BLaER1 treated with 17β-estradiol and CSF1 and Interleukin-3, amounts not matched to agents 10 nM and 100 nM (cell line): ENCODE results near the gene CHL1.
A peak's percentile ranks its signal among the peaks of the same experiment; 100 is the strongest.

ENCODE experiments used
- H3K27ac ChIP-seq, 11 experiments: shearing (Covaris generic); formaldehyde crosslinking; 2 replicates each; pipeline ENCODE4 v1.8.1; 2022
- H3K27me3 ChIP-seq, 11 experiments: shearing (Covaris generic); formaldehyde crosslinking; 2 replicates each; pipeline ENCODE4 v1.8.1; 2022
- H3K36me3 ChIP-seq, 11 experiments: shearing (Covaris generic); formaldehyde crosslinking; 2 replicates each; pipeline ENCODE4 v1.8.1; 2022
- H3K4me1 ChIP-seq, 10 experiments: shearing (Covaris generic); formaldehyde crosslinking; 2 replicates each; pipeline ENCODE4 v1.8.1; 2022
- H3K4me2 ChIP-seq, 11 experiments: shearing (Covaris generic); formaldehyde crosslinking; 2 replicates each; pipeline ENCODE4 v1.8.1; 2022
- H3K4me3 ChIP-seq, 10 experiments: shearing (Covaris generic); formaldehyde crosslinking; 2 replicates each; pipeline ENCODE4 v1.8.1; 2022
- H3K9ac ChIP-seq, 11 experiments: shearing (Covaris generic); formaldehyde crosslinking; 2 replicates each; pipeline ENCODE4 v1.8.1; 2022
- H3K9me3 ChIP-seq, 11 experiments: shearing (Covaris generic); formaldehyde crosslinking; replicated peaks in 1 of 11; 2 replicates each; pipeline ENCODE4 v1.8.1; 2022
- H4K20me1 ChIP-seq, 11 experiments: shearing (Covaris generic); formaldehyde crosslinking; 2 replicates each; pipeline ENCODE4 v1.8.1; 2022
- Cebpa-rat ChIP-seq, 11 experiments: shearing (Covaris generic); IDR thresholded peaks; 2 replicates each; pipeline ENCODE4 v1.8.1; 2022

Gene CHL1

DNA sequence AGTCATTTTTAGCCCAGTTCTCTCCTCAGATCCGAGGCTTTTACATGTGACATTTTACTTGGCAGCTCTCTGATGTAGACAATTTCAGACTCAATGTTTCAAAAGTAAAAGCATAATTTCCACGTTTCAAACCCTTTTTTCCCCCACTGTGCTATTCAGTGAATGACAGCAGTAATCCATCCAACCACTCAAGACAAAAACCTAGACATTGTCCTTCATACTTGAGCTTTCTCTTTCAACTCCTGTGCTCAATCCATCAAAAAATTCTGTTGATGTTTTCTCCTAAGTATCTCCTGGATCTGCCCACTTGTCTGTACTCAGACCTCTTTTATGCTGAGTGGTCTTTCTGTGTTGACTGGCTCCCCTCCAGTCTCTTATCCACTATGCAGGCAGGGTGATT lies 214.7 kb downstream of the CHL1 start:
- Histone ChIP-seq H3K9ac (no peak overlapping the region), H3K9me3 (no peaks in the 10 kb centered on the region), H3K36me3 (no peaks in the 10 kb centered on the region), H3K27ac (no peak overlapping the region), H4K20me1 (no peaks in the 10 kb centered on the region), H3K27me3 (no peaks in the 10 kb centered on the region), H3K4me2 (no peak overlapping the region), H3K4me1 (no peaks in the 10 kb centered on the region), H3K4me3 (no peak overlapping the region)
- no peak for TF ChIP-seq Cebpa-rat (IDR thresholded peaks at IDR 0.05)

GRCh38 chr3:414063-414462 lies 217.5 kb downstream of the CHL1 start:
- no peaks in the 10 kb centered on the region for H3K27me3 ChIP-seq
- no peak overlapping the region for H3K4me2 ChIP-seq
- H3K4me1 ChIP-seq: no peaks in the 10 kb centered on the region
- no peaks in the 10 kb centered on the region for H3K9me3 ChIP-seq
- no peaks in the 10 kb centered on the region for H4K20me1 ChIP-seq
- no peak for TF ChIP-seq Cebpa-rat (IDR thresholded peaks at IDR 0.05)
- no peak overlapping the region for H3K27ac ChIP-seq
- H3K36me3 ChIP-seq: no peaks in the 10 kb centered on the region
- no peak overlapping the region for H3K4me3 ChIP-seq
- H3K9ac ChIP-seq: no peak overlapping the region

DNA sequence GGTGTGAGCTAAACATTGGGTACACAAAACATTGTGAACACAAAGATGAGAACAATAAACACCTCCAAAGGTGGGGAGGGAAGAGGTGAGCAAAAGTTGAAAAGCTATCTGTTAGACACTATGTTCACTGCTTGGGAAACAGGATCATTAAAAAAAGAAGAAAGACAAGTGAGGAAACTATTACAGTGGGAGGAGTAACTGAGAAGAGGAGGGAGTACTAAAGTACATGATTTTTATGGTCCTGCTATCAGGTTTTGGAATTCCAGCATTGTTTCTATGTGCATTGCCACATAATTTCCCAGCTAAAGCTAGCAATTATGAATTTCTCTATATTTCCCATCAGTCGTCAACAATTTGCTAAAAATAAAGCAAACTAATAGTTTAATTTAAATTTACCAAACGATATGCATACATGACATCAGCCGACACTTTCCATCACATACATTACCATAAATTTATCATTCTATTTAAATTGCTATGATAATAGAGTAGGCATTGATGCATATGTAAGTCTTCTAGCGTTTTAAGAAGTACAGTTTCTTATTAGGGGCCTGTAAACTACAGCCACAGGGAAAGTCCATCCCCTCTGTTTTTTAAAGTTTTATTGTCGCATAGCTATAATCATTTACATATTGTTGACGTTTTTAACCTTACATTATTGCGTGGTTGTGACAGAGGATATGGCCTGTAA lies 221.8 kb downstream of the CHL1 start:
- H3K27me3 ChIP-seq: no peaks in the 10 kb centered on the region
- no peak for TF ChIP-seq Cebpa-rat (IDR thresholded peaks at IDR 0.05)
- H4K20me1 ChIP-seq: no peaks in the 10 kb centered on the region
- H3K36me3 ChIP-seq: no peaks in the 10 kb centered on the region
- no peaks in the 10 kb centered on the region for H3K9me3 ChIP-seq
- H3K9ac ChIP-seq: no peak overlapping the region
- H3K27ac ChIP-seq: no peak overlapping the region
- H3K4me3 ChIP-seq: no peak overlapping the region
- H3K4me2 ChIP-seq: no peak overlapping the region
- H3K4me1 ChIP-seq: peaks cover 0 to 10% (median 0%) of the 10 kb centered on the region in 10 experiments; a peak in 2 of 20 replicates

DNA sequence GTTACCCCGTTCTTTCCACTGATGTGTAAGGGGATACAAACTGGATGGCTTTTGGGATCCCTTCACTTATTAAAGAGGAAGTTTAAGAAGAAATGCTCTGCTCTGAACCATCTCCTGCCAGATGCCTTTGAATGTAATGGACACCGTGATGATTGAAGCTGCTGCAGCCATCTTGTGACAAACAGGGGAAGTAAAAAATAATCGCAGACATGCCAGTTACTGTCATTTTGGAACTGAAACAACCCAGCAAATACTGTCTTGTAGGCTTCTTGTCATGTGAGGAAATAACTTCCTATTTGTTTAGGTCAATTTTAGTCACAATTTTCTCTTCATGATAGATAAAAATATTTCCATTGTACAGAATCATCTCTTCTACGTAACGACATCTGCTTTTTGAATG lies 224.0 kb downstream of the CHL1 start:
- no peak overlapping the region for H3K9ac ChIP-seq
- TF ChIP-seq Cebpa-rat (IDR thresholded peaks at IDR 0.05): no peak
- H3K4me1 ChIP-seq: peaks cover 0 to 10% (median 0%) of the 10 kb centered on the region in 10 experiments; a peak in 2 of 20 replicates
- H3K36me3 ChIP-seq: no peaks in the 10 kb centered on the region
- H3K4me2 ChIP-seq: peak overlapping the region in 2 of 11 experiments; percentile 16 to 30; a peak in 2 of 22 replicates
- no peaks in the 10 kb centered on the region for H4K20me1 ChIP-seq
- H3K27ac ChIP-seq: no peak overlapping the region; a peak in 1 of 22 replicates
- no peak overlapping the region for H3K4me3 ChIP-seq
- no peaks in the 10 kb centered on the region for H3K27me3 ChIP-seq
- H3K9me3 ChIP-seq: no peaks in the 10 kb centered on the region

- Histone ChIP-seq H3K4me1 (peaks cover 0 to 10% (median 0%) of the 10 kb centered on the region in 10 experiments; a peak in 2 of 20 replicates), H3K36me3 (no peaks in the 10 kb centered on the region), H3K4me3 (no peak overlapping the region), H3K4me2 (no peak overlapping the region), H3K27me3 (no peaks in the 10 kb centered on the region), H3K9ac (no peak overlapping the region), H3K27ac (no peak overlapping the region), H4K20me1 (no peaks in the 10 kb centered on the region), H3K9me3 (no peaks in the 10 kb centered on the region)
- no peak for TF ChIP-seq Cebpa-rat (IDR thresholded peaks at IDR 0.05)
These were observed 228.5 kb downstream of the CHL1 start for GRCh38 chr3:425079-425478.

DNA sequence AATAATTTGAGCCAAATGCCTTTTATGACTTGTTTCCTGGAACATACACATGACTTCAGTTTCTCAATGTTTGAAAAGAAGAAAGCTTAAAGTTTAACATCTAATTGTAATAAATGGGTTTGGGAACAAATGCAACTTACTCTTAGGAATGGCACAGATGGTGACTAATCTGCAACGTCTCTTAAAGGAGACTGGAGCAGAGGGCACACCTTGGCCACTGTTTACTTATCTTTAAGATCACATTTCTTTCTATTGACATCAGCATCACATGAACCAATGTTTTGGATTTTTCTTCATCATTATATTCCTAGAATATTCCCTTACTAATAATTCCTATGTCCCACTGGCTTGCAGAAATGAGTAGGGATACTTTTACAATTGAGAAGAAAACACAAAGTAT lies 229.5 kb downstream of the CHL1 start:
- Histone ChIP-seq H3K4me2 (no peak overlapping the region), H3K36me3 (no peaks in the 10 kb centered on the region), H4K20me1 (no peaks in the 10 kb centered on the region), H3K9ac (no peak overlapping the region), H3K9me3 (no peaks in the 10 kb centered on the region), H3K4me3 (no peak overlapping the region), H3K27ac (no peak overlapping the region), H3K4me1 (peaks cover 0 to 4% (median 0%) of the 10 kb centered on the region in 10 experiments; a peak in 2 of 20 replicates), H3K27me3 (no peaks in the 10 kb centered on the region)
- no peak for TF ChIP-seq Cebpa-rat (IDR thresholded peaks at IDR 0.05)

DNA sequence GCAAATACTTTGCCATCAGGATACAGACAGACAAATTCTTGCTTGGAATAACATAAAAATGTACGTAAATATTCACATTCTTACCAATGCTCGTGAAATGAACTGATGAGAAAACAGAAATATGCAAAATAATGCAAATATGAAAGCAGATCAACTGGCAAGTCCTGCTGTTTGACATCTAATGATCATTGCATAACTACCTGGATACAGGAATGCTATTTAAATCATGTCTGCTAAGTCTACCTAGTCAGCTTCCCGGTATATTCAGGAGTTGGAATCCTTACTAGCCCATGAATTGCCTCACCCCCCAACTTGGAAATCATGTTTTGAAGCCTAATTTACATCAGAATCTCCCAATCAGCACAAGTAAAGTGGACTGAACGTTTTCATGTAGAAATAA lies 230.6 kb downstream of the CHL1 start:
- Histone ChIP-seq H3K4me2 (no peak overlapping the region), H3K36me3 (no peaks in the 10 kb centered on the region), H3K4me3 (no peak overlapping the region), H3K9me3 (no peaks in the 10 kb centered on the region), H3K27me3 (no peaks in the 10 kb centered on the region), H3K27ac (no peak overlapping the region), H3K4me1 (no peaks in the 10 kb centered on the region), H4K20me1 (no peaks in the 10 kb centered on the region), H3K9ac (no peak overlapping the region)
- TF ChIP-seq Cebpa-rat (IDR thresholded peaks at IDR 0.05): no peak

DNA sequence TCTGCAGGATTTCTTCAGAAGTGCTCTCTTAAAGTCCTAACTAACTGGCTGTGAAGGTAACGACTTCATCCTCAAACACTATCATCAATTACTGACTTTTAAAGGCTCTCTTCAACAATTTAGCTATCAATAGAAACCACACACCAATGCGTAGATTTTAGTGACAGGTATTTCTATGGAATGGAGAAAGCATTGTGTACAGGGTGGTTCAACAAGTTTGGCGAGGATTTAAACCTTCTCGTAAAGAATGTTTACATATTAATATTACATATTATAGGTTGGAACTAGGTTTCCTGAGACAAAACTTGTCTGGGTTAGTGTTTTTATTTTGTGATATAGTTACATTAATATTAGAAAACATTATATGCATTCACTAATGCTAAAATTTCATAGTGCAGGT lies 233.6 kb downstream of the CHL1 start:
- H3K4me2 ChIP-seq: no peak overlapping the region
- TF ChIP-seq Cebpa-rat (IDR thresholded peaks at IDR 0.05): no peak
- no peak overlapping the region for H3K4me3 ChIP-seq
- no peaks in the 10 kb centered on the region for H3K36me3 ChIP-seq
- no peak overlapping the region for H3K27ac ChIP-seq
- no peaks in the 10 kb centered on the region for H4K20me1 ChIP-seq
- no peaks in the 10 kb centered on the region for H3K27me3 ChIP-seq
- H3K4me1 ChIP-seq: no peaks in the 10 kb centered on the region
- no peak overlapping the region for H3K9ac ChIP-seq
- H3K9me3 ChIP-seq: no peaks in the 10 kb centered on the region

- H3K9ac ChIP-seq: no peak overlapping the region
- H3K4me2 ChIP-seq: no peak overlapping the region
- no peaks in the 10 kb centered on the region for H4K20me1 ChIP-seq
- H3K4me1 ChIP-seq: no peaks in the 10 kb centered on the region
- no peak overlapping the region for H3K27ac ChIP-seq
- no peak overlapping the region for H3K4me3 ChIP-seq
- TF ChIP-seq Cebpa-rat (IDR thresholded peaks at IDR 0.05): no peak
- no peaks in the 10 kb centered on the region for H3K27me3 ChIP-seq
- H3K9me3 ChIP-seq: no peaks in the 10 kb centered on the region
- H3K36me3 ChIP-seq: no peaks in the 10 kb centered on the region
These were observed 238.6 kb downstream of the CHL1 start for GRCh38 chr3:435161-435560.

DNA sequence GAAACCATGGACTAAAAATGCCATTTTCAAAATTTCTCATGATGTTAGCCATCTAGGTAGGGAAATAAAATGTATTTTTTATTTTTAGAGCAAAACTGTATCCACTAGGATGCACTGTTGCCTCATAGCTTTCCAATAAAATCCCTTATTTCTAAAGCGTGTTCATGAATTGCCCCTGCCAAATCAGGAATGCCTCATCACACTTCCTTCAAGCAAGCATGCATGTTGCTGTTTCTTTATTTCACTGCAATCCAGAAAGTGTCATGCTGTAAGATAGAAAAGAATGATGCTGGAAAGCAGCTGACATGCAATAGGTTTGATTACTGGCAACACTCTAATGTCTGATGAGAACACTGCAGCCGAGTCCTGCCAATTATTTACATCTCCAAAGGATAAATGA lies 239.5 kb downstream of the CHL1 start:
- Histone ChIP-seq H3K4me1 (no peaks in the 10 kb centered on the region), H3K4me2 (no peak overlapping the region), H3K27me3 (no peaks in the 10 kb centered on the region), H3K27ac (no peak overlapping the region), H3K9me3 (no peaks in the 10 kb centered on the region), H3K9ac (no peak overlapping the region), H3K36me3 (no peaks in the 10 kb centered on the region), H4K20me1 (no peaks in the 10 kb centered on the region), H3K4me3 (no peak overlapping the region)
- no peak for TF ChIP-seq Cebpa-rat (IDR thresholded peaks at IDR 0.05)
